ENCODE measurements around the gene PTP4A2.

GRCh38 chr1:31877544-31877943 lies 60.6 kb downstream of the PTP4A2 start:
- no peak for TF ChIP-seq POLR2A (IDR thresholded peaks at IDR 0.05)
- TF ChIP-seq CTCF (IDR thresholded peaks at IDR 0.05) = no peak

All from adrenal gland (tissue), 5 donors.